HEK293 (cell line): Measurements from ENCODE around the gene REV3L.

Experiments
- CTCF ChIA-PET: fragments of 350-600 bp; formaldehyde crosslinking; extraction: SDS; loops from one replicate; lab custom pipeline; 2021; ENCODE audit warnings: antibody characterized with exemption; lab: Yijun Ruan, JAX
- POLR2A ChIA-PET: fragments of 300-600 bp; formaldehyde crosslinking; extraction: SDS; loops from one replicate; lab custom pipeline; 2020; ENCODE audit warnings: antibody characterized with exemption, inconsistent platforms; lab: Yijun Ruan, JAX
- H3K27ac ChIP-seq: fragments of 200-500 bp; sonication (Bioruptor generic); 2 replicates; pipeline ENCODE4 v1.5.1; 2014; ENCODE audit warnings: low read depth, low read length, control low read depth, inconsistent platforms; ENCODE audit errors: extremely low read depth
- H3K36me3 ChIP-seq, 2 experiments: fragments of 200-500 bp in 1 of 2; sonication (Bioruptor generic) in 1 of 2; 1 replicate in 1 of 2; 2 replicates in 1 of 2; pipeline ENCODE4 v1.5.1; 2014 to 2017; ENCODE audit warnings: inconsistent platforms in 2 of 2, low read length in 2 of 2; ENCODE audit not compliant: control insufficient read depth in 2 of 2, insufficient read depth in 1 of 2
- H3K4me1 ChIP-seq: fragments of 200-500 bp; sonication (Bioruptor generic); 2 replicates; pipeline ENCODE4 v1.5.1; 2014; ENCODE audit warnings: mild to moderate bottlenecking, low read length, inconsistent platforms; ENCODE audit not compliant: control insufficient read depth, insufficient read depth
- H3K4me3 ChIP-seq: 2 replicates; pipeline ENCODE4 v1.5.1; 2011; ENCODE audit warnings: low read depth, mild to moderate bottlenecking, control low read depth, low read length, moderate library complexity
- H3K9me3 ChIP-seq: fragments of 200-500 bp; sonication (Bioruptor generic); 2 replicates; pipeline ENCODE4 v1.5.1; 2014; ENCODE audit warnings: low read depth, low read length, inconsistent platforms; ENCODE audit not compliant: control insufficient read depth, insufficient read depth
- GLIS2 ChIP-seq: fragments of 450-650 bp; formaldehyde crosslinking; IDR thresholded peaks from 2 replicates; pipeline ENCODE4 v1.5.1; 2016; ENCODE audit warnings: missing biosample characterization, missing genetic modification characterization
- KLF10 ChIP-seq: fragments of 450-650 bp; IDR thresholded peaks from 2 replicates; pipeline ENCODE4 v1.5.1; 2018; ENCODE audit warnings: missing biosample characterization, mild to moderate bottlenecking, missing genetic modification characterization
- KLF16 ChIP-seq: fragments of 450-650 bp; formaldehyde crosslinking; IDR thresholded peaks from 2 replicates; pipeline ENCODE4 v1.5.1; 2017; ENCODE audit warnings: missing biosample characterization, missing genetic modification characterization
- KLF7 ChIP-seq: fragments of 450-650 bp; formaldehyde crosslinking; IDR thresholded peaks from 2 replicates; pipeline ENCODE4 v1.5.1; 2016; ENCODE audit warnings: missing biosample characterization, missing genetic modification characterization, borderline replicate concordance
- SCRT2 ChIP-seq: fragments of 450-650 bp; formaldehyde crosslinking; IDR thresholded peaks from 2 replicates; pipeline ENCODE4 v1.5.1; 2016; ENCODE audit warnings: missing biosample characterization, missing genetic modification characterization
- ZBTB17 ChIP-seq: fragments of 450-650 bp; formaldehyde crosslinking; IDR thresholded peaks from 2 replicates; pipeline ENCODE4 v1.5.1; 2016; ENCODE audit warnings: missing biosample characterization, missing genetic modification characterization
- ZFHX2 ChIP-seq: fragments of 450-650 bp; formaldehyde crosslinking; conservative IDR thresholded peaks from 2 replicates; pipeline ENCODE4 v1.5.1; 2016; ENCODE audit warnings: missing biosample characterization, missing genetic modification characterization
- ZFP69B ChIP-seq: fragments of 450-650 bp; formaldehyde crosslinking; IDR thresholded peaks from 2 replicates; pipeline ENCODE4 v1.5.1; 2016; ENCODE audit warnings: missing biosample characterization, missing genetic modification characterization
- ZNF335 ChIP-seq: fragments of 450-650 bp; formaldehyde crosslinking; conservative IDR thresholded peaks from 2 replicates; pipeline ENCODE4 v1.5.1; 2016; ENCODE audit warnings: missing biosample characterization, missing genetic modification characterization
- ZNF530 ChIP-seq: fragments of 450-650 bp; formaldehyde crosslinking; IDR thresholded peaks from 2 replicates; pipeline ENCODE4 v1.5.1; 2016; ENCODE audit warnings: low read depth, missing biosample characterization, missing genetic modification characterization
- ZNF585B ChIP-seq: fragments of 450-650 bp; formaldehyde crosslinking; IDR thresholded peaks from 2 replicates; pipeline ENCODE4 v1.5.1; 2016; ENCODE audit warnings: missing biosample characterization, missing genetic modification characterization
- ZNF664 ChIP-seq: fragments of 450-650 bp; formaldehyde crosslinking; IDR thresholded peaks from 2 replicates; pipeline ENCODE4 v1.5.1; 2016; ENCODE audit warnings: missing biosample characterization, missing genetic modification characterization
- TF ChIP-seq, protein P1 (sequence below): fragments of 450-650 bp; formaldehyde crosslinking; IDR thresholded peaks from 2 replicates; pipeline ENCODE4 v1.5.1; 2016; ENCODE audit warnings: missing biosample characterization, missing genetic modification characterization
- TF ChIP-seq, protein P2 (sequence below): fragments of 450-650 bp; formaldehyde crosslinking; IDR thresholded peaks from 2 replicates; pipeline ENCODE4 v1.5.1; 2016; ENCODE audit warnings: missing biosample characterization, missing genetic modification characterization
- TF ChIP-seq, protein P3 (sequence below): fragments of 450-650 bp; formaldehyde crosslinking; IDR thresholded peaks from 2 replicates; pipeline ENCODE4 v1.5.1; 2017; ENCODE audit warnings: missing biosample characterization, missing genetic modification characterization
- TF ChIP-seq, protein P4 (sequence below): fragments of 450-650 bp; formaldehyde crosslinking; IDR thresholded peaks from 2 replicates; pipeline ENCODE4 v1.5.1; 2016; ENCODE audit warnings: missing biosample characterization, missing genetic modification characterization, low read depth

Gene REV3L

DNA sequence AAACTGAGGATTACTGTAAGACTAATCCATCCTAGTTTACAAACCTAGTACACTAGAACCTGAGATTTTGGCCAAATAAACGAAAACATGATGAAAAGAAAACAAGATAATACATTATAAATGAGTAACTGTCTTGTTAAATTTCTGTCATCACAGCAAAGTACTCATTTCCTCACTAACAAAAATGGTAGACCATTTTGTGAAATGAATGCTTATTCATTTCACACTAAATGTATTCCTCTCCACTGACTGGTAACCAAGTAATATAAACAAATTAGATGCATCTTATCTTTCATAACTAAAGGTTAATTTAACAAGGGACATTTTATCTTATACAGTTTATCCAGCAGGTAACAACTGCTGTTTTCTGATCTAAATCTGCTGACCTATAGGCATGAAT, 143.7 kb downstream of the REV3L start:
- H3K36me3 ChIP-seq: peaks cover 9 to 42% of the 10 kb centered on the region in 2 experiments
- POLR2A ChIA-PET: no interaction called here
- H3K4me1 ChIP-seq: no peaks in the 10 kb centered on the region
- CTCF ChIA-PET: no interaction called here
- H3K9me3 ChIP-seq: no peaks in the 10 kb centered on the region
- H3K4me3 ChIP-seq: no peak overlapping the region
- H3K27ac ChIP-seq: no peak overlapping the region
- no peak for TF ChIP-seq KLF10 (tag by site-specific recombination)
- no peak for TF ChIP-seq ZFHX2 (tag by site-specific recombination)
- TF ChIP-seq KLF16 (tag by site-specific recombination): no peak
- TF ChIP-seq, protein P1, sequence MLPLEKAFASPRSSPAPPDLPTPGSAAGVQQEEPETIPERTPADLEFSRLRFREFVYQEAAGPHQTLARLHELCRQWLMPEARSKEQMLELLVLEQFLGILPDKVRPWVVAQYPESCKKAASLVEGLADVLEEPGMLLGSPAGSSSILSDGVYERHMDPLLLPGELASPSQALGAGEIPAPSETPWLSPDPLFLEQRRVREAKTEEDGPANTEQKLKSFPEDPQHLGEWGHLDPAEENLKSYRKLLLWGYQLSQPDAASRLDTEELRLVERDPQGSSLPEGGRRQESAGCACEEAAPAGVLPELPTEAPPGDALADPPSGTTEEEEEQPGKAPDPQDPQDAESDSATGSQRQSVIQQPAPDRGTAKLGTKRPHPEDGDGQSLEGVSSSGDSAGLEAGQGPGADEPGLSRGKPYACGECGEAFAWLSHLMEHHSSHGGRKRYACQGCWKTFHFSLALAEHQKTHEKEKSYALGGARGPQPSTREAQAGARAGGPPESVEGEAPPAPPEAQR (tag by site-specific recombination): no peak
- no peak for TF ChIP-seq KLF7 (tag by site-specific recombination)
- no peak for TF ChIP-seq GLIS2
- 0 out of 2 replicates have a peak, but pooled peaks have one; percentile 0 for TF ChIP-seq ZNF664
- no peak for TF ChIP-seq SCRT2 (tag by site-specific recombination)
- TF ChIP-seq ZBTB17 (tag by site-specific recombination): no peak

DNA sequence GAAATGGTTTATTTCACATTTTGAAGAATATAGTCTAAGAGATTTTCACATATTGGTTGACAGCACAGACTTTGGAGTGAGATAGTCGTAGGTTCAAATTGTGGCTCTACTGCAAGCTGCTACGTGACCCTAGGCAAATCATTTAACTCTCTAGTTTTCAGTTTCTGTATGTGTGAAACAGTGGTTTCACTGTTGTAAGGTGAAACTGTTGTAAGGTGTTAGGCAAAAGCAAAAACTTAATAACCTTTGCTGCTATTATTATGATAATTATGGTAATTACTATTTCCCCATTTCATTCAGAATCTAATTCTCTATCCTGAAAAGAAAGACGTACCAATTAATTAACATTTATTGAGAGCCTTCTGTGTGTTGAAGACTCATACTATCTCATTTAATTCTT, 144.2 kb downstream of the REV3L start:
- POLR2A ChIA-PET: no interaction called here
- CTCF ChIA-PET: interaction anchor here (1.0 kb wide), 1 partner anchor 25 kb away, joined by 4 read pairs; no protein-coding TSS in a partner anchor
- TF ChIP-seq ZNF664 (peak; percentile 77), ZFP69B (tag by site-specific recombination) (no peak)
- no peak overlapping the region for H3K4me3 ChIP-seq
- no peaks in the 10 kb centered on the region for H3K9me3 ChIP-seq
- no peak overlapping the region for H3K27ac ChIP-seq
- H3K36me3 ChIP-seq: peaks cover 9 to 37% of the 10 kb centered on the region in 2 experiments
- H3K4me1 ChIP-seq: no peaks in the 10 kb centered on the region

DNA sequence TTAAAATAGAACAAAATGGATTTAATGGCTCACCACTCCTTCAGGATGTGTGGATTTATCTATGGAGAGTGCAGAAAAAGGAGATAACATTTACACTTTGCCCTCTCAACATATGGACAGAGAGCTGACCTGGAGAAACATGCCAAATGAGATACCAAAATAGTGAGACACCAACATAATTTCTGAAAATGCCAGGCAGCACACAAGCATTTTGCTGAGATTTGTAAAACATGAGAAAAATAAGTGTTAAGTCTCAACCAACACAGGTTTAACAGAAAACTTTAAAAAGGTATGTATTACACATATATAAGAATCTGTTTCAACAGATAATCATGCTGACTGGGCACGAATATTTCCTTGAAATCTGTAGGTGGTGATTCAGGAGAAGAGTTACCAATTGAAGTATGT, 145.2 kb downstream of the REV3L start:
- POLR2A ChIA-PET: no interaction called here
- H3K27ac ChIP-seq: no peak overlapping the region
- CTCF ChIA-PET: interaction anchor here (1.0 kb wide), 1 partner anchor 24 kb away, joined by 4 read pairs; no protein-coding TSS in a partner anchor
- TF ChIP-seq, protein P2, sequence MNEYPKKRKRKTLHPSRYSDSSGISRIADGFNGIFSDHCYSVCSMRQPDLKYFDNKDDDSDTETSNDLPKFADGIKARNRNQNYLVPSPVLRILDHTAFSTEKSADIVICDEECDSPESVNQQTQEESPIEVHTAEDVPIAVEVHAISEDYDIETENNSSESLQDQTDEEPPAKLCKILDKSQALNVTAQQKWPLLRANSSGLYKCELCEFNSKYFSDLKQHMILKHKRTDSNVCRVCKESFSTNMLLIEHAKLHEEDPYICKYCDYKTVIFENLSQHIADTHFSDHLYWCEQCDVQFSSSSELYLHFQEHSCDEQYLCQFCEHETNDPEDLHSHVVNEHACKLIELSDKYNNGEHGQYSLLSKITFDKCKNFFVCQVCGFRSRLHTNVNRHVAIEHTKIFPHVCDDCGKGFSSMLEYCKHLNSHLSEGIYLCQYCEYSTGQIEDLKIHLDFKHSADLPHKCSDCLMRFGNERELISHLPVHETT: no peak
- no peak for TF ChIP-seq ZNF335 (tag by site-specific recombination)
- no peak for TF ChIP-seq ZNF585B (tag by site-specific recombination)
- TF ChIP-seq, protein P3, sequence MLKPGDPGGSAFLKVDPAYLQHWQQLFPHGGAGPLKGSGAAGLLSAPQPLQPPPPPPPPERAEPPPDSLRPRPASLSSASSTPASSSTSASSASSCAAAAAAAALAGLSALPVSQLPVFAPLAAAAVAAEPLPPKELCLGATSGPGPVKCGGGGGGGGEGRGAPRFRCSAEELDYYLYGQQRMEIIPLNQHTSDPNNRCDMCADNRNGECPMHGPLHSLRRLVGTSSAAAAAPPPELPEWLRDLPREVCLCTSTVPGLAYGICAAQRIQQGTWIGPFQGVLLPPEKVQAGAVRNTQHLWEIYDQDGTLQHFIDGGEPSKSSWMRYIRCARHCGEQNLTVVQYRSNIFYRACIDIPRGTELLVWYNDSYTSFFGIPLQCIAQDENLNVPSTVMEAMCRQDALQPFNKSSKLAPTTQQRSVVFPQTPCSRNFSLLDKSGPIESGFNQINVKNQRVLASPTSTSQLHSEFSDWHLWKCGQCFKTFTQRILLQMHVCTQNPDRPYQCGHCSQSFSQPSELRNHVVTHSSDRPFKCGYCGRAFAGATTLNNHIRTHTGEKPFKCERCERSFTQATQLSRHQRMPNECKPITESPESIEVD (tag by site-specific recombination): no peak
- TF ChIP-seq, protein P4, sequence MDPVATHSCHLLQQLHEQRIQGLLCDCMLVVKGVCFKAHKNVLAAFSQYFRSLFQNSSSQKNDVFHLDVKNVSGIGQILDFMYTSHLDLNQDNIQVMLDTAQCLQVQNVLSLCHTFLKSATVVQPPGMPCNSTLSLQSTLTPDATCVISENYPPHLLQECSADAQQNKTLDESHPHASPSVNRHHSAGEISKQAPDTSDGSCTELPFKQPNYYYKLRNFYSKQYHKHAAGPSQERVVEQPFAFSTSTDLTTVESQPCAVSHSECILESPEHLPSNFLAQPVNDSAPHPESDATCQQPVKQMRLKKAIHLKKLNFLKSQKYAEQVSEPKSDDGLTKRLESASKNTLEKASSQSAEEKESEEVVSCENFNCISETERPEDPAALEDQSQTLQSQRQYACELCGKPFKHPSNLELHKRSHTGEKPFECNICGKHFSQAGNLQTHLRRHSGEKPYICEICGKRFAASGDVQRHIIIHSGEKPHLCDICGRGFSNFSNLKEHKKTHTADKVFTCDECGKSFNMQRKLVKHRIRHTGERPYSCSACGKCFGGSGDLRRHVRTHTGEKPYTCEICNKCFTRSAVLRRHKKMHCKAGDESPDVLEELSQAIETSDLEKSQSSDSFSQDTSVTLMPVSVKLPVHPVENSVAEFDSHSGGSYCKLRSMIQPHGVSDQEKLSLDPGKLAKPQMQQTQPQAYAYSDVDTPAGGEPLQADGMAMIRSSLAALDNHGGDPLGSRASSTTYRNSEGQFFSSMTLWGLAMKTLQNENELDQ (tag by site-specific recombination): no peak
- TF ChIP-seq ZNF530 (tag by site-specific recombination): no peak
- H3K4me3 ChIP-seq: no peak overlapping the region
- no peaks in the 10 kb centered on the region for H3K4me1 ChIP-seq
- H3K9me3 ChIP-seq: no peaks in the 10 kb centered on the region
- peaks cover 5 to 35% of the 10 kb centered on the region in 2 experiments for H3K36me3 ChIP-seq
